ENCODE results near the gene KRTAP5-9. TPM values are rescaled to one million over a fixed set of nuclear protein-coding genes. Genes with fewer than 3 reads are reported as not detected.

The KRTAP5-9 gene
- total and polyA plus RNA-seq, 2 of the 8 experiments (the other 6 are each of a cell fraction or from before 2014, with no cell fraction given): 0.11 TPM; not detected in 1

DNA sequence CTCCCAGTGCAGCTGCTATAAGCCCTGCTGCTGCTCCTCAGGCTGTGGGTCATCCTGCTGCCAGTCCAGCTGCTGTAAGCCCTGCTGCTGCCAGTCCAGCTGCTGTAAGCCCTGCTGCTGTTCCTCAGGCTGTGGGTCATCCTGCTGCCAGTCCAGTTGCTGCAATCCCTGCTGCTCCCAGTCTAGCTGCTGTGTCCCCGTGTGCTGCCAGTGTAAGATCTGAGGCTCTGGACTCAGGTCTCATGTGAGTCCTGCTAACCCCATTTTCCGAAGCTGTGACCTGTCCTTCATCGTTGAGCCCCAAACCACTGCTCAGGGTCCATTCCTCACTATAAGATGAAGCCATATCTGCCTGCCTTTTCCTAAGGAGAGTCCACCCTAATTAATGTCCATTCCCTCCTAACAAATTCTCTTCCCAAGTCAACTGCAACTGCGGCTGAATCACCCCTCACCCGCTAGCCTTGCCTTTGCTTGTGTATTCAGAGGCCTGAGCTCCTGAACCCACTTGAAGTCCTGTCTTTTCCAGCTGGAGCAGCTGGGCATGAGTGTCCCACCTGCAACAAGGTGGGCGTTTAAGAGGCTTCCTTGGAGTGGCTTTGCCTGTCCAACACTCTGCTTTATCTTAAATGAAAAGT is 20.5 kb upstream of the KRTAP5-9 start (continued):
- TF ChIP-seq BACH1 (IDR thresholded peaks at IDR 0.05; ENCODE audit: low read length) (no peak), SP1 (IDR thresholded peaks at IDR 0.05; ENCODE audit: low read depth, low read length) (no peak), SIRT6 (IDR thresholded peaks at IDR 0.05; ENCODE audit: low read length) (no peak), CTBP2 (IDR thresholded peaks at IDR 0.05; ENCODE audit: borderline replicate concordance, insufficient read depth, insufficient read length, low read length) (no peak), PHF8 (conservative IDR thresholded peaks at IDR 0.05; ENCODE audit: low read depth, low read length) (no peak)

All from H1 (cell line).